DOHH2 (cell line): ENCODE results near the gene ANKRD42.

Experiments
- EZH2phosphoT487 ChIP-seq: fragments of 200-600 bp; sonication (generic); IDR thresholded peaks from 2 replicates; pipeline ENCODE4 v1.6.1; 2017; ENCODE audit warnings: borderline replicate concordance, mild to moderate bottlenecking, antibody characterized with exemption, low read length, moderate library complexity, mixed read lengths
- TF ChIP-seq, protein P1 (sequence below): fragments of 200-600 bp; sonication (generic); IDR thresholded peaks from one replicate; pipeline ENCODE4 v1.5.1; 2014; ENCODE audit warnings: antibody characterized with exemption, mild to moderate bottlenecking, low read depth, low read length; ENCODE audit not compliant: poor library complexity, severe bottlenecking

GRCh38 chr11:83280256-83280655 lies 86.7 kb downstream of the ANKRD42 start:
- TF ChIP-seq, protein P1, sequence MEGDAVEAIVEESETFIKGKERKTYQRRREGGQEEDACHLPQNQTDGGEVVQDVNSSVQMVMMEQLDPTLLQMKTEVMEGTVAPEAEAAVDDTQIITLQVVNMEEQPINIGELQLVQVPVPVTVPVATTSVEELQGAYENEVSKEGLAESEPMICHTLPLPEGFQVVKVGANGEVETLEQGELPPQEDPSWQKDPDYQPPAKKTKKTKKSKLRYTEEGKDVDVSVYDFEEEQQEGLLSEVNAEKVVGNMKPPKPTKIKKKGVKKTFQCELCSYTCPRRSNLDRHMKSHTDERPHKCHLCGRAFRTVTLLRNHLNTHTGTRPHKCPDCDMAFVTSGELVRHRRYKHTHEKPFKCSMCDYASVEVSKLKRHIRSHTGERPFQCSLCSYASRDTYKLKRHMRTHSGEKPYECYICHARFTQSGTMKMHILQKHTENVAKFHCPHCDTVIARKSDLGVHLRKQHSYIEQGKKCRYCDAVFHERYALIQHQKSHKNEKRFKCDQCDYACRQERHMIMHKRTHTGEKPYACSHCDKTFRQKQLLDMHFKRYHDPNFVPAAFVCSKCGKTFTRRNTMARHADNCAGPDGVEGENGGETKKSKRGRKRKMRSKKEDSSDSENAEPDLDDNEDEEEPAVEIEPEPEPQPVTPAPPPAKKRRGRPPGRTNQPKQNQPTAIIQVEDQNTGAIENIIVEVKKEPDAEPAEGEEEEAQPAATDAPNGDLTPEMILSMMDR: no peak
- no peak for TF ChIP-seq EZH2phosphoT487
